ENCODE data around the gene CPPED1. TPM values are rescaled to one million over a fixed set of nuclear protein-coding genes. Genes with fewer than 3 reads are reported as not detected.
A peak's percentile ranks its signal among the peaks of the same experiment; 100 is the strongest.
"Not testable (repeated sequence)": the region's sequence is repeated elsewhere in the genome, so short reads cannot be mapped to it uniquely, and the experiment has no call there.

The CPPED1 gene
- total RNA-seq, 1 donor from 2014 or later = 15.0 TPM

- TF ChIP-seq CTCF (conservative IDR thresholded peaks at IDR 0.05; ENCODE audit: low read depth, low read length) = no peak
- peak; percentile 1 for DNase-seq (ENCODE audit: low read depth)
Measured at GRCh38 chr16:12833926-12834325, 30.2 kb upstream of the CPPED1 start.

DNA sequence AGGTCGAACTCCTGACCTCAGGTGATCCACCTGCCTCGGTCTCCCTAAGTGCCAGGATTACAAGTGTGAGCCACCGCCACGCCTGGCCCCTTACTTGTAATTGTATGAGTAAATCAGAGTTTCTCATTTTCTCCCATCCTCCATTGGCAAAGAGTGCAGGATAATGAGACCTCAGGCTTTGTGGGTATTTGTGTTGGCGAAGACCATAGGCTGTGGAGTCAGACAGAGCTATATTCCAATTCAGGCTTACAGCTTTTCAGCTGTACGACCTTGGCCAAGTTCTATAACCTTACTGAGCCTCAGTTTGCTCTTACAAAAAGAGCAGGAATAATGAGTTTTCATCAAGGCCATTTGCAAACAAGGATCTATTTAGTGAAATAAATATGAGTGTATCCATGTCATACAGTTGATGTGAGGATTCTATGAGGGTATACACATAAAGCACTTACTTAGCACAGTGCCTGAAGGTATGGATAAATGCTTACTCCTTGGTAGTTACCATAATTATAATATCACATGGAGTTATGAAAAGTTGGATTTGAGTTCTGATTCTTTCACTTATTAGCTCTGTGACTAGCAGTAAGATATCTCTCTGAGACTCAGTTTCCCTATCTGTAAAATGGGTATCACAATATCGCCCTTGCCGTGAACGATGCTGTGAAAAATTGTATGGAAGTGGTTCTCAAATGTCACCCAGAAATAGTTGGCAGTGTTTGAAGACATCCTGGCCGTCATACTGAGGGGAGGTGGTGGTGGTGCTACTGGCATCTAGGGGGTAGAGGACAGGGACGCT is 25.6 kb upstream of the CPPED1 start:
- TF ChIP-seq CTCF (conservative IDR thresholded peaks at IDR 0.05; ENCODE audit: low read depth, low read length) = no peak
- H3K4me3 ChIP-seq (ENCODE audit: low read depth, low read length) = no peak overlapping the region
- DNase-seq (ENCODE audit: low read depth) = no peak

More at GRCh38 chr16:12833926-12834325, 30.2 kb upstream of the CPPED1 start:
- no peak overlapping the region for H3K4me3 ChIP-seq (ENCODE audit: low read depth, low read length)

- TF ChIP-seq CTCF (conservative IDR thresholded peaks at IDR 0.05; ENCODE audit: low read depth, low read length) = no peak
- no peak overlapping the region for H3K4me3 ChIP-seq (ENCODE audit: low read depth, low read length)
- no peak for DNase-seq (ENCODE audit: low read depth)
Measured at GRCh38 chr16:12828206-12828605, 24.5 kb upstream of the CPPED1 start.

- DNase-seq (ENCODE audit: low read depth) = no peak
- no peak overlapping the region for H3K4me3 ChIP-seq (ENCODE audit: low read depth, low read length)
- no peak for TF ChIP-seq CTCF (conservative IDR thresholded peaks at IDR 0.05; ENCODE audit: low read depth, low read length)
Measured at GRCh38 chr16:12826559-12826958, 22.9 kb upstream of the CPPED1 start.

- no peak for DNase-seq (ENCODE audit: low read depth)
- H3K4me3 ChIP-seq (ENCODE audit: low read depth, low read length) = no peak overlapping the region
- peak; percentile 89 for TF ChIP-seq CTCF (conservative IDR thresholded peaks at IDR 0.05; ENCODE audit: low read depth, low read length)
Measured at GRCh38 chr16:12819126-12820117, 15.7 kb upstream of the CPPED1 start.

DNA sequence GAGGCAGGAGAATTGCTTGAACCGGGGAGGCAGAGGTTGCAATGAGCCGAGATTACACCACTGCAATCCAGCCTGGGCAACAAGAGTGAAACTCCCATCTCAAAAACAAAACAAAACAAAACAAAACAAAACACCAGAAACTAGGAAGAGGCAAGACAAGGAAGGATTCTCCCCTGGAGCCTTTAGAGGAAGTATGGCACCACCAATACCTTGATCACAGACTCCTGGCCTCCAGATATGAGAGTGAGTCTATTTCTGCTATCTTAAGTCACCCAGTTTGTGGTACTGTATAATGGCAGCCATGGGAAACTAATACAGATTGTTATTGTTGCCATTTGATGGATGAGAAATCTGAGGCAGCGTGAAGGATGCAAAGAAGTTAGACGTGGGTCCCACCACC is 14.6 kb upstream of the CPPED1 start:
- TF ChIP-seq CTCF (conservative IDR thresholded peaks at IDR 0.05; ENCODE audit: low read depth, low read length) = no peak
- no peak for DNase-seq (ENCODE audit: low read depth)
- H3K4me3 ChIP-seq (ENCODE audit: low read depth, low read length) = no peak overlapping the region

DNA sequence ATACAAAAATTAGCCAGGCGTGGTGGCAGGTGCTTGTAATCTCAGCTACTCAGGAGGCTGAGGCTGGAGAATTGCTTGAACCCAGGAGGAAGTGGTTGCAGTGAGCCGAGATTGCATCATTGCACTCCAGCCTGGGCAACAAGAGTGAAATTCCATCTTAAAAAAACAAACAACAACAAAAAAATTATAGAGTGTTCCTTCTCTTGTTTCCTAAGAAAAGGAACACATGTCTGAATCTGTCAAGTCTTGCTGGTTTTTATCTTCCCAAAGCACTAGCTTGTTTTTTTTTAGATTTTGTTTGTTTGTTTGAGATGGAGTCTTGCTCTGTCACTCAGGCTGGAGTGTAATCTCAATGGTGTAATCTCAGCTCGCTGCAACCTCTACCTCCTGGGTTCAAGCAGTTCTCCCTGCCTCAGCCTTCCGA is 13.1 kb upstream of the CPPED1 start:
- H3K4me3 ChIP-seq (ENCODE audit: low read depth, low read length); DNase-seq (ENCODE audit: low read depth): not testable (repeated sequence)
